ENCODE data around the gene GPC3. TPM values are rescaled to one million over a fixed set of nuclear protein-coding genes. Genes with fewer than 3 reads are reported as not detected.

GPC3 gene
- total RNA-seq = 2.6 and 22.8 TPM in 2 replicates

GRCh38 chrX:133985164-133985966 lies at the start of gene GPC3:
GPC3 (minus strand) TSS chrX:133985594.

Small RNA genes lying within 50 kb of the gene (small RNA-seq; reads per million reads assigned to genes)
- not detected for gene RNU6-203P

Measured in placental epithelial cell (primary cell).